HG03280 (cell line): Measurements from ENCODE around the gene ARHGAP28.

Experiments
- ATAC-seq: cut with Tn5 transposase; IDR thresholded peaks from one replicate; pipeline ENCODE4 v1.9.1; 2021; ENCODE audit warnings: mild to moderate bottlenecking, moderate library complexity; ENCODE audit not compliant: unreplicated experiment

The ARHGAP28 gene

DNA sequence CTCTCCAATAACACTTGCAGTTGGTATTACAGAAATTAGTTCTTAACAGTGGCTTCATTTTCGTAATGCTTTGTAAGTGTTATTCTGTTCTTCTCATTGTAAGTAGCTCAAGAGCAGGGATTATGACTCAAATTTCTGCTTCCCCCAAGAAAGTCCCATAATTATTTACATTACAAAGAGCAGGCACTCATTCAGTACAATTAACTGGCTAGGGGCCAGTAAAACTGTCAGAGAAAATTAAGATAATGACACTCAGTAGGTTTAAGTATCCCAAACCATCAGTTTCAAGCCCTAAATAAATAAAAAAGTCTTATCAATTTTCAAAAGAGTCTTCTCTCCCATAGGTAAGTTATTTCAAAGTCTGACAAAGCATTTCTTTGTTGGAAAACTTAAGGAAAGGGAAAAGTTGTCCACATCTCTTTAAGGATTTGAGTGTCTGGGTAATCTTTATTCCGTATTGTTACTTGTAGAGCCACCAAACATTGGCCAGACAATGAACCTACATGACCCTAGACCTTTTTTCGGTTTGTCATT is 137.1 kb downstream of the ARHGAP28 start:
- no peak for ATAC-seq

DNA sequence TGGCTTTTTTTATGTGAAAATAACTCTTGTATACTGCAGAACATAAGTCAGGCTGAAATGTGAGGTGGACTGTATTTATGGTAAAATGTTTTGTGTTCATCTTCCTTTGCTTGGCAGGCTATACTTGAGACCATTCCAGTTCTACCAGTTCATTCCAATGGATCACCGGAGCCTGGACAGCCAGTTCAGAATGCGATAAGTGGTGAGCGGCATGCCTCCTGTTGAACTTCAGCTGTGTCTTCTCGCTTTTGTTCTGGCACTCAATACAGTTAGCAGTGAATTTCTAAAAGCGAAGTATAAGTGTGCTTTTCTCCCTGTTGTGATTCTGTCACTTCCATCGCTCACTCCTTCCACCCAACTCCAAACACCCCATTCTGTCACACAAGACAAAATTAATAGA is 138.5 kb downstream of the ARHGAP28 start:
- no peak for ATAC-seq

DNA sequence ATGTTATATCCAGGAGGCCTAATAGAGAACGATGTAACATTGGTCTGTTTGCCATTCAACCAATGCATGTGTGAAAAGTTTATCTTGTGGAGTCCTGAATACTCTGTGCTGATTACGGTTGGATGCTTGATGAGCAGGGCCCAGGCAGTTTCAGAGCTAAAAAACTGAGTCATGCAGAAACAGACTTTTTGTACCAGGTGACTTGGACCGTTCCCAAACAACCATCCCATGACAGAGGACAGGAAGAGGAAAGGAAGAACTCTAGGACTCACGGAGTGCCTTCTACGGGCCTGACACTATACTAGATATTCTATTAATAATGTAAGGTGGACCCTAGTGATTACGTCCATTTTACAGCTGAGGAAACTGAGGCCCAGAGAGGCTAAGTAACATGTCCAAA is 142.1 kb downstream of the ARHGAP28 start:
- ATAC-seq = no peak

DNA sequence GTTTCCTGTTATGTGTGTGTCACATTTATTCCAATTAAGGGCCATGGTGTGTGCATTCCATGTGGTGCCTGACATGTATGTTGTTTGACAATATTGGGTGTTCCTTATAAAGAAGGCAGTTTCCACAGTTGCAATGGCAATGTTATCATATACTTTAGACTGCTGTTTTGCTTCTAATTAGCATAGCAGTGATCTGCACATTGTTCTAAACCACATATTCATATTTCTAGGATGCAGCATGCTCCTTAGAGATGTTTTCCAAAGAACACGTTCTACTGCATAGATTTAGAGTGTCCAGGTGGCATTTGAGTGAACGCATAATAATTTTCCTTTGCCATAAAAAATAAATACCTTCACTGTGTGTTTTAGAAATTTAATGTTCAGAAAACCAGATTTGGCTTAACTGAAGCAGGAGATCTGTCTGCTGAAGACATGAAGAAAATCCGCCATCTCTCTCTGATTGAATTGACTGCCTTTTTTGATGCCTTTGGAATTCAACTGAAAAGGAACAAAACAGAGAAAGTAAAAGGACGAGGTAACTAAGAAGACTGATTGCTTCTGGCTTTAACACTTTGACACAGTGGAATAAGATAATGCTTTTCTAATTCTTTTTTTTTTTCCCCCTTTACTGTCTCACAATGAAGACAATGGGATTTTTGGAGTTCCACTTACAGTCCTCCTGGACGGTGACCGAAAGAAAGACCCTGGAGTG is 143.7 kb downstream of the ARHGAP28 start:
- no peak for ATAC-seq

DNA sequence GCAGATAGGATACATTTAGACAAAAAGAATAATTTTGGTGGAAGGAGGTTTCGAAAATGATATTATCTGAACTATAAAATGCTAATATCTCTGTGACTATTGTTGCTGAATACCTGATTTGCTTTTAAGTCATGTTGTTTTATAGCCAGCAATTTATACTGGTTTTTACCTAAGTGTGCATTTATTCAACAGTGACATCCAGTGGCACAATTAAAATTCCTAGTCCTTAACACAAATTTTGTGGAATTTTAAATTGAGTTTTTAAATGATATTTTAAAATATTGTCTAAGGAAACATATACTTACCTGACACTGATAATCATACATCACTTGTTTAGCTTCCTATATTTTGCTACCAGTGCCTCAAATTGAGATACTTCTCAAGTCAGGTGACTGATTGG is 144.8 kb downstream of the ARHGAP28 start:
- no peak for ATAC-seq

DNA sequence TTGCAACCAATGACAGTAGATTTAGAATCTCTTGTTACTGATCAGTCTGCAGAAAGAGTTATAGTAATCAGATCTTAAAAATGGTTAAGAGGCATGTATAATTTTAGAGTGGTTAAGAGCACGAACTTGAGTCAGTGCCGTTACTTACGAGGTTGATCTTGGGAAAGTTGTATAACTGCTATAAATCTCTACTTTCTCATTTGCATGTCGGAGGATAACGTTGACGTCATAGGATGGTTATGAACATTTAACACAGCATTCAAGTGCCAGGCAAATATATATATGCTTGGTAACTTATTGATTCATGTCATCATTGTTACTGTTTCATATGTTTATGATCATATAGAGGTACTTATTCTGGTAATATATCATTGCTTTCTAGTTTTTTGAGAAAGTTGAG is 146.2 kb downstream of the ARHGAP28 start:
- no peak for ATAC-seq

DNA sequence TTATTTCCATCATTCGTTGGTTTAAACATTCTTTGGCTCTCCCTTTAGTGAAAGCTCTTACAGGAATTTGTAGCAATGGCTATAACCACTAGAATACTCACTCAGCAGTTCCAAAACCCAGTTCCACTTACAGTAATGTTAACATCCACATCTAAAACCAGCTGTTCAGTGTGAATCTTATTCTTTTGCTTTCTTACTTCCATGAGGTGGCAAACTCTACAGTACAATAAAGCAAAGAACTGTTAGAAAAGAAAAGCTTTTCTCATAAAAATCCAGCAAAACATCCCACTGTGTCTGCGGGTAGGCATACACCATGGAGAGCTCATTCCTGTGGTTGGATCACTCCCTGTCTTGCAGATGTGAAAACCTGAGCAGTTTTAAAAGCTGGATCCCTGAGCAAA is 147.1 kb downstream of the ARHGAP28 start:
- no peak for ATAC-seq

DNA sequence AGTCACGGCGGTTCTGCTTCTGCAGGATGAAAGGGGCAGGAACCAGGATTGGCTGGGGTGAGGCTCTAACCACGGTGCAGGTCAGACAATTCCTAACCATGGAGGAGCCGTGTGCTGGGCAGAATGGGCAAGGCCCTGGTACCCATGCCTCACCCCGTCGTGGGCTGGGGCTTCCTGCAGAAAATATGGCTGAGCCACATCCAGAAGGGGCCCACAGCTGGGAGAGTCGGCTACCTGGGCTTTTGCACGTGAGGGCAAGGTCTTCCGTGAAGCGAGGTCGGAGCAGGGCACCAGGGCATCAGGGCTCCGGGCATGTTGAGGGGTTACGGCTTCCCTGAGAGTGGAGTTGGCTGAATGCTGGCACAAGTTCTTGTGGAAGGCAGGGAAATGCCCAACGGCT is 147.8 kb downstream of the ARHGAP28 start:
- no peak for ATAC-seq

DNA sequence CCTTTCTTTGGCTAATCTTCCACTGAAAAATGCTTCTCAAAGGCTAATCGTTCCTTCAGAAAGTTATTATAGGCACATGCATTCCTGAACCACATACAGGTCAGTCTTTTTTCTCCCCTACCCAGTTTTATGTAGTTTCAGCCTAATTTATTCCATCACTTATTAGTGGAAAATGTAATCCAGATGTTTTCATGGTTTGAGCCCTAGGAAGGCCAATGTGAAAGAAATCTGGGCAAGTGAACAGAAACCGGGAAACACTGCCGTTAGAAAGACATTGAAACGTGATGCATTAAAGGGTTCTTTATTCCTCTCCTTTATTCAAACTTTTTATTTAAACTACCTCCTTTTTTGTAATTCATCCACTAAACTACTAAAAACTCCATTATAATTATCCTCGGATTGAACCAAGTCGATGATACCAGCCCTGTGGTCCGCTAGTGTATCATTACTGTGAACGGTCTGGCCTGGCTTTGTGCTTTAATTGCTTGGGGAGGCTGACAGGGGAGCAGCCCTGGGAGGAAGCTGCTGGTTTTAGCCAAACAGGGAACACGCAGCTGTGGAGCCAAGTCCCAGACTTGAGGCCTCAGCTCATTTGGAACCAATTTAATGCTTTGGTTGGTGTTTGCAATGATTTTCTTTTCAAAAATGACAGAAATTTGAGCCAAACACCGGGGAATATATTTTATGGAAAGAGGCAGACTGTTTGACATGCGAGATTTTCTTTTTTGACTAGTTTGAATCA is 149.2 kb downstream of the ARHGAP28 start:
- no peak for ATAC-seq

DNA sequence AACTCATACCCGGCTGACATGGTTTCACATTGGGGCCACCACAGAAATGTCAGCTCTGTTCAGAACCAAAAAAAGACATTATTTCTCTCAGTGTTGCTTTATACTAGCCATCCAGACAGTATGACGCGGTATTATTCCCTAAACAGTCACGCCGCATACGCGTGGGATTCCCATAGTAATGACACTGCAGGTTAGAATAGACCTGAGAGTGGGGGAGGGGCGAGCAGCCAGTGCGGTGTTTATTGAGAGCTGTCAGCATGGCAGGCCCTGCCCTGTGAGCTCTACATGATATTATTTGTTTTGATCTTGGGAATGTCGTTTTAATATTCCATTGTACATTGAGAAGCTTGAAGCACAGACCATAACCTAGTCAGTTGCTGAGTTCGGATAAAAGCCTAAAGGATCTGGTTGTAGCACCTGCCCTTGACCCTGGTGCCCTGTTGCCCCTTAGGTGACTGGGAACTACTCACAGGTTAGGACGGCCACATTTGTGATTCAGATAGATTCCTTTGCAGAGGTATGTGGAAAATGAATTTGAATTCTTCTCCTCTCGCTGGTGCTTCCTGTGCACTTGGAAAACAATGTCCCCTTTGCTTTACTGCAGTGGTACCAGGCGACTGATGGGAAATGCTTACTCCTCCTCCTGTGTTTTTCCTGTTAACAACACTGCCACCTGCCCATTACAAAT is 150.1 kb downstream of the ARHGAP28 start:
- ATAC-seq = no peak

DNA sequence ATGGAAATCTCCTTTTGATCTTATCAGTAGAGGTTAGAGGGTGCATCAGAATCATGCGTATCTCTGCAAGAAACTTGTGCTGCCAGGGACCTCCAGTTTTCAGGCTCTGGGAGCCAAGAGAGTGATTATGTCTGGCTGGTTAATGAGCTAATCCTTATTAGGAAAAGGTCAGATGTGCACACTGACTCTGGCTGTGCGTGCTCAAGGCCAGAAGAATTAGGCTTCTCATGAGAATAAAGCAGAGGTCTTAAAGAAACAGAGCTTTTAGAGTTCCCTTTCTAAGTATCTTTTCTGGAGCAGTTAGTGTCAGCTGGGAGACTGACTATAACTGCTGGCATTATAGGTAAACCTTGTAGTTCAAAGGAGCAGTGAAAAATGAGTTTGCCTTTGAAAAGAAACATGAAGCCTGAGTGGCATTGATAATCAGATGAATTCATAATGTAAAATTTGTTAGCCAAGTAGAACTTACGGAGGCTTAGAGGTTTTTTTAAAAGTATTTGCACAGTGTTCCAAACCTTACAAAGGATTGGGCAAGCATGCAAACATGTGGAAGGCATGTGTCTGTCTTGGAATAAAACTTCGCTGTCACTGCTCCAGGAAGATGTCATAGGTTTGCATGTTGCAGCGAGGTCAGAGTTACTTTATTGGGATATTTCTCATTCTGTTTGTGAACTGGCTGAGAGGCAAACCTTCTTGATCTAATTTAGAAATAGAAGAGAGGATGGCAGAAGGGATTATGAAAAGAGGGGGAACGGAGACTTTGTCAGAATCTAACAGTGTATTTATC is 151.7 kb downstream of the ARHGAP28 start:
- no peak for ATAC-seq

DNA sequence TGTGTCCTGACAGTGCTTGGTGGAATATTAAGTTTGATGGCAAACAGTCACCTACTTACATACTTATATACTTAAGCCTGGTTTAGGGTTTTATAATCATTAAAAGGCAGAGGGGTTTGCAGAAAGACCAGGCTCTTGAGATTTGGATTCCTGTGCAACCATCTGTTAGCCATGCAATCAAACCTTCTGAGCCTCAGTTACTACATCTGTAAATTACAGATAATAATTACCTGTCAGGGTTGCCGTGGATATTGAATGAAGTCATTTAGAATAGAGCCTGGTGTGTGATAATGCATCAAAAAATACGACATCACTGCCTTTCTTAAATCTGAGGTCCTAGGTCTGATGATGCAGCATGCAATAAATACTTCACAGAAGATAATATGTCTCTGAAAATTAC is 152.9 kb downstream of the ARHGAP28 start:
- ATAC-seq = no peak

DNA sequence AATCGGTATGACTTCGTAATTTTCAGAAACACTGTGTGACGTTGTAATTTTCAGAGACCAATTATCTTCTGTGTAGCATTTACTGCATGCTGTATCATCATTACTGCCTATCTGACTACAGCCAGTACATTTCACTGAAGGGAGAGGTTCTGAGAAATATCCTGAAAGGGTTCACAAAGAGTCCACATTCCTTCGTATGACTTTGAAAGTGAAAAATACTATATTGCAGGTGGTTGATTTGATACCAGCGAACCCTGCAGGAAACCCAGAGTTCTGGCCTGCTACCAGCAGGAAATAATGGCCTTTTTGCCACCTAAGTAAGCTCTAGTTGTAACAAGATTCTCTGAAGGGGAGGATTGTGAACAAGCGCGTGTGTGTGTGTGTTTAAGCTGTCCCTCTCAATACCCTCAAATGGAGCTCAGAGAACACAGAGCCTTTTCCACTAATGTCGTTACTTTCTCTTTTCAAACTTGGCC is 155.5 kb downstream of the ARHGAP28 start:
- ATAC-seq = no peak

DNA sequence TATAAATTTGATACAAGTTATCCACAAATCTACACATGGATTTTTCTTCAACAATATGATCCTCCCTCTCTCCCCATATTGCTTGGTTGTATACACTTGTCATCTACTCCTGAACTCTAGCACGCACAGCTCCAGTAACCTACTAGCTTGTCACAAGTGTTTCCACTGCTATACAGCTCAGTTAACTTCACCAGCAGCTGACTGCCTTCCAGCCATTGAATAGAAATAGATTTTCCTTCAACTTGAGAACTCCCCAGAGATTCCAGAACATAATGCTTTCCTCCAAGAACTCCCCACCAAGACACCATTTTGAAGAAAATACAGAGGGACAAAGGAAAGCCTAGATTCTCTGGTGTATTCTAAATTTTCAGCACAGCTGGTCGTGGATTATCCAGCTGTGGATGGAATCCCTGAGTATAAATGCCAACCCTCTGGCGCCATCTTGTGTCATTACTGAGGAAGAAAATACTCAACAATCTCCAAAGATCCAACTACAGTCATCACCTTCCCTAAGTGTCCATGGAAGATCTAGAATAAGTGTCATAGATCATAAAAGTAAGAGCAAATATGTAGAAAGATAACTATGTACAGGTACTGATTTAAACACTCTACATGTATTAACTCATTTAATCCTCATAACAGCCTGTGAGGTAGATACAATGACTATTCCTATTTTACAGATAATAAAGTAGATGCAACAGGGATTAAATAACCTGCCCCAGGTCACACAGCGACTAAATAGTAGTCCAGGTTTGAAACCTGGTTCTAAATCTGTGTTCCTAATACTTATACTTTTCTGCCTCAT is 156.7 kb downstream of the ARHGAP28 start:
- no peak for ATAC-seq

DNA sequence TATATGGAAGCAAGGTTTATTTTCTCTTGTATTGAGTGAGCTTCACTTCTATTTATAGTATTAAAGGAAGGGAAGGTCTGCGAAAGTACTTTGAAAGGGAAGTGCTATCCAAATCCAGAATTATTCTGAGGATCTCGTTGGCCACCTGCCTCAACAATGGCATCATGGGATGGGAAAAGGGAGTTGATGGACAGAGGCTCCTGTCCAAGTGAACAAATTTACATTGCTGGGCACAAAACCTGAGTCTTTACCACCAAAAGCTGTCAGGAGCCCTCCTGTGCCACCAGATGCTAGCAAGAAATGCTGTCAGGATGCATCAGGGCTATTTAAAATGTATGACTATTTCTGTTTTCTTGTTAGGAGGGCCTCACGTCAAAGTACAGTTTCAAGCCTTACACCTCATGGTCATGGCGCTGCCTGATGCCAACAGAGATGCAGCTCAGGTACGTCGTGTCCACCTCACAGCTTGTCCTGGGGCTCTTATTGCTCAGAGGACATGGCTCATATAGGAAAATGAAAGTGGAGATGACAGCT is 157.3 kb downstream of the ARHGAP28 start:
- no peak for ATAC-seq

DNA sequence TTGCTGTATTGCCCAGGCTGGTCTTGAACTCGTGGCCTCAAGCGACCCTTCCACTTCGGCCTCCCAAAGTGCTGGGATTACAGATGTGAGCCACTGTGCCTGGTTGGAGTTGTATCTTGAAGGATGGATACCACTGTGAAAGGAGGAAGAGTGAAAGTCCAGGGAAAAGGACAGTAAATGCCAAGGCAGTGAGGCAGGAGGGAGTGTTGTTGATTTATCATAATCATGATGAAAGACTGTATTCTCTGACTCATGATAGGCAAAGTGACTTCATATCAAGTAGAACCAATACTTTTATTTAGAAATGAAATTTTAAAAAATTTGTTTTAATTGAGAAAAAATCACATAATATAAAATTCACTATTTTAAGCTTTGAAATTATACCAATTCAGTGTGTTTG is 162.3 kb downstream of the ARHGAP28 start:
- no peak for ATAC-seq

DNA sequence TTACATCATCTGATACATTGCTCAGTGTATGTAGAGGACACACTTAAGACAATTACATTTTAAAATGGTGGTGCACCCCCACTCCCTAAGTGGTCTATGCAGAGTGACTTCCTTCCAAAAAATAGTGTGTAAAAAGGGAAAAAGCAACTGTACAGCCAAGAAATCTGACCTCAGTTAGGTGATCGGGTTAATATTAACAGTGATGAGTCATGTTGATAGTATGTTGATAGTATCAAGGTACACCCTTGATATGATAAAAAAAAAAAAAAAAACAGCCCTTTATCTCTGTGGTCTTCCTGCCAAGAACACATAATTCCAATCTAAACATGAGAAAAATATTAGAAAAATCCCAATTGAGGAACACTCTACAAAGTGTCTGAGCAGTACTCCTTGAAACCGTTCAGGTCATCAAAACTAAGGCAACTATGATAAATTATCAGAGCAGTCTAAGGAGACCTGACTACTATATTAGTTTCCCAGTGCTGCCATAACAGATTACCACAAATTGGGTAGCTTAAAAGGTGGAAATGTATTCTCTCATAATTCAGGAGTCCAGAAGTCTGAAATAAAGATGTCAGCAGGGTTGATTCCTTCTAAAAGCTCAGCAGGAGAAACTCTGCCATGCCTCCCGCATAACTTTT is 171.9 kb downstream of the ARHGAP28 start:
- no peak for ATAC-seq

DNA sequence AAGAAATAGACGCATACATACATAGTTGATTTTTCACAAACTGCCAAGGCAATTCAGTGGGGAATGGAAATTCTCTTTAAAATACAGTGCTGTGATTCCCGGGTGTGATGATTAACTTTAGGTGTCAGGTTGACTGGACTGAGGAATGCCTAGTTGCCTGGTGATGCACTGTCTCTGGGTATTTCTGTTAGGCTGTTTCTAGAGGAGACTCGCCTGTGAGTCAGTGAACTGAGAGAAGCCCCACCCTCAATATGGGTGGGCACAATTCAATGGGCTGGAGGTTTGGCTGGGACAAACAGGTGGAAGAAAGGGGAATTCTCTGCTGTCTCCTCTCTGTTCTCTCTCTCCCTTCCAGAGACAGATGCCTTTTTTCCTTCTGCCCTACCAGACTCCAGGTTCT is 187.6 kb downstream of the ARHGAP28 start:
- no peak for ATAC-seq
